Loucy (cell line): ENCODE measurements around the gene SELENOM.
"Not testable (repeated sequence)": the region's sequence is repeated elsewhere in the genome, so short reads cannot be mapped to it uniquely, and the experiment has no call there.

Source experiments
- H2AFZ ChIP-seq: fragments of 200-600 bp; sonication (generic); 2 replicates; pipeline ENCODE4 v1.6.0; 2016; ENCODE audit warnings: antibody characterized with exemption, mild to moderate bottlenecking, low read length, moderate library complexity
- H3F3A ChIP-seq: fragments of 200-600 bp; 2 replicates; pipeline ENCODE4 v1.6.0; 2016; ENCODE audit warnings: antibody characterized with exemption, low read depth, mild to moderate bottlenecking
- H3K27me3 ChIP-seq: fragments of 200-600 bp; sonication (generic); 2 replicates; pipeline ENCODE4 v1.6.1; 2014; ENCODE audit warnings: low read length, mild to moderate bottlenecking; ENCODE audit not compliant: insufficient read depth, poor library complexity, severe bottlenecking
- H3K36me3 ChIP-seq: fragments of 200-600 bp; sonication (generic); 2 replicates; pipeline ENCODE4 v1.6.1; 2016; ENCODE audit warnings: low read length; ENCODE audit not compliant: insufficient read depth
- H3K4me1 ChIP-seq: fragments of 200-600 bp; sonication (generic); 2 replicates; pipeline ENCODE4 v1.5.1; 2014; ENCODE audit warnings: low read length, mild to moderate bottlenecking; ENCODE audit not compliant: insufficient read depth, poor library complexity, severe bottlenecking
- H3K4me2 ChIP-seq: fragments of 200-600 bp; sonication (generic); 2 replicates; pipeline ENCODE4 v1.6.0; 2014; ENCODE audit warnings: antibody characterized with exemption, low read length, low read depth, mild to moderate bottlenecking; ENCODE audit not compliant: poor library complexity, severe bottlenecking
- H3K4me3 ChIP-seq: fragments of 200-600 bp; sonication (generic); 2 replicates; pipeline ENCODE4 v1.5.1; 2014; ENCODE audit warnings: low read length, mild to moderate bottlenecking, mixed read lengths; ENCODE audit not compliant: poor library complexity, severe bottlenecking
- H3K79me2 ChIP-seq: fragments of 200-600 bp; sonication (generic); 2 replicates; pipeline ENCODE4 v1.6.1; 2014; ENCODE audit warnings: low read length; ENCODE audit not compliant: insufficient read depth
- H3K9ac ChIP-seq: fragments of 200-600 bp; sonication (generic); 2 replicates; pipeline ENCODE4 v1.6.0; 2014; ENCODE audit warnings: mild to moderate bottlenecking, low read depth, low read length, moderate library complexity; ENCODE audit not compliant: poor library complexity, severe bottlenecking
- H3K9me2 ChIP-seq: fragments of 200-600 bp; sonication (generic); replicated peaks from 2 replicates; pipeline ENCODE4 v1.6.1; 2016; ENCODE audit warnings: low read depth, low read length, mixed read lengths
- H3K9me3 ChIP-seq: fragments of 200-600 bp; sonication (generic); 2 replicates; pipeline ENCODE4 v1.6.1; 2014; ENCODE audit warnings: mild to moderate bottlenecking, antibody characterized with exemption, low read length, low read depth; ENCODE audit not compliant: insufficient read depth
- H4K20me1 ChIP-seq: fragments of 200-600 bp; sonication (generic); 2 replicates; pipeline ENCODE4 v1.6.0; 2014; ENCODE audit warnings: antibody characterized with exemption, low read length, mild to moderate bottlenecking; ENCODE audit not compliant: insufficient read depth, poor library complexity, severe bottlenecking
- EZH2phosphoT487 ChIP-seq: fragments of 200-600 bp; IDR thresholded peaks from 2 replicates; pipeline ENCODE4 v1.6.1; 2018; ENCODE audit warnings: antibody characterized with exemption, mild to moderate bottlenecking, moderate library complexity, borderline replicate concordance
- TF ChIP-seq, protein P1 (sequence below): fragments of 200-600 bp; sonication (generic); conservative IDR thresholded peaks from 2 replicates; pipeline ENCODE4 v1.5.1; 2014; ENCODE audit warnings: mild to moderate bottlenecking, antibody characterized with exemption, low read length

The SELENOM gene

DNA sequence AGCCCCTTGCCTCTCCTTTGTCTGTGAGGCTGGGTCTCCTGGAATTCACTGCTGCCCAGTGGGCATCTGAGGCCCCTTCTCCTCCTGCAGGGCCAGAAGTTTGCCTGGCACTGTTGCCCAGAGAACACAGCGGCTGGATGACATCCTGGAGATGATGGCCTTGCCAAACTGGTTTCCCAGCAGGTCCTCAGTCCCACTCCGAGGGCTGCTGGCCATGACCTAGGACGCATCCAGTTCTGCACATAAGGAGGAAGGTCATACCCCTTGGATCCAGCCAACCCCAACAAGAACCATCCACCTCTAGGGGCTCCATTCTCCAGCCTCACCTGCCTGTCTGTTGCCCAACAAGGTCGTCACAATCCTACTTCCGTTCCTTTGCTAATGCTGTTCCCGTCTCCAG, 29.7 kb downstream of the SELENOM start:
- H2AFZ ChIP-seq: no peak overlapping the region
- H4K20me1 ChIP-seq: peaks cover 13% of the 10 kb centered on the region
- no peaks in the 10 kb centered on the region for H3F3A ChIP-seq
- H3K4me3 ChIP-seq: no peak overlapping the region
- H3K4me2 ChIP-seq: no peak overlapping the region
- no peaks in the 10 kb centered on the region for H3K36me3 ChIP-seq
- TF ChIP-seq, protein P1, sequence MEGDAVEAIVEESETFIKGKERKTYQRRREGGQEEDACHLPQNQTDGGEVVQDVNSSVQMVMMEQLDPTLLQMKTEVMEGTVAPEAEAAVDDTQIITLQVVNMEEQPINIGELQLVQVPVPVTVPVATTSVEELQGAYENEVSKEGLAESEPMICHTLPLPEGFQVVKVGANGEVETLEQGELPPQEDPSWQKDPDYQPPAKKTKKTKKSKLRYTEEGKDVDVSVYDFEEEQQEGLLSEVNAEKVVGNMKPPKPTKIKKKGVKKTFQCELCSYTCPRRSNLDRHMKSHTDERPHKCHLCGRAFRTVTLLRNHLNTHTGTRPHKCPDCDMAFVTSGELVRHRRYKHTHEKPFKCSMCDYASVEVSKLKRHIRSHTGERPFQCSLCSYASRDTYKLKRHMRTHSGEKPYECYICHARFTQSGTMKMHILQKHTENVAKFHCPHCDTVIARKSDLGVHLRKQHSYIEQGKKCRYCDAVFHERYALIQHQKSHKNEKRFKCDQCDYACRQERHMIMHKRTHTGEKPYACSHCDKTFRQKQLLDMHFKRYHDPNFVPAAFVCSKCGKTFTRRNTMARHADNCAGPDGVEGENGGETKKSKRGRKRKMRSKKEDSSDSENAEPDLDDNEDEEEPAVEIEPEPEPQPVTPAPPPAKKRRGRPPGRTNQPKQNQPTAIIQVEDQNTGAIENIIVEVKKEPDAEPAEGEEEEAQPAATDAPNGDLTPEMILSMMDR: no peak
- no peak for TF ChIP-seq EZH2phosphoT487
- peaks cover 14% of the 10 kb centered on the region for H3K79me2 ChIP-seq
- no peaks in the 10 kb centered on the region for H3K9me2 ChIP-seq
- no peak overlapping the region for H3K9ac ChIP-seq
- H3K9me3 ChIP-seq: no peaks in the 10 kb centered on the region
- no peaks in the 10 kb centered on the region for H3K27me3 ChIP-seq
- peaks cover 11% of the 10 kb centered on the region for H3K4me1 ChIP-seq

DNA sequence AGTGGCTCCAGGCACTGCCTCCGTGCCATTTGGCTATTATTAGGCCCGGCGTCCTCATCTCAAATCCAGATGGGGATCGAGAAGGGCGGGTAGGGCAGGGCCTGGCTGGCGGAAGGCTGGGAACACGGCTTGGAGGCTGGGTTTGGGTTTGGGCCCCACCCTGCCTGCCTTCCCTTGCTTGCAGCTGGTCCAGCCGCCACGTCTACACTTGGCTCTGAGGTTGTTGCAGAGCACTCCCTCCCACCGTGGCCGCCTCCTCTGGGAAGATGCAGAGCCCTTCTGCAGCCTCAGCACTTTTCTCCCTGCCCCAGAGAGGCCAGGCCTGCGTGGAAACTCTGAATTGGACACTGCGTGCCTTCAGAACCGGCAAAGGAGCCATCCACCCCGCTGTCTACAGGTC, 31.4 kb downstream of the SELENOM start:
- no peaks in the 10 kb centered on the region for H4K20me1 ChIP-seq
- no peak overlapping the region for H3K9ac ChIP-seq

DNA sequence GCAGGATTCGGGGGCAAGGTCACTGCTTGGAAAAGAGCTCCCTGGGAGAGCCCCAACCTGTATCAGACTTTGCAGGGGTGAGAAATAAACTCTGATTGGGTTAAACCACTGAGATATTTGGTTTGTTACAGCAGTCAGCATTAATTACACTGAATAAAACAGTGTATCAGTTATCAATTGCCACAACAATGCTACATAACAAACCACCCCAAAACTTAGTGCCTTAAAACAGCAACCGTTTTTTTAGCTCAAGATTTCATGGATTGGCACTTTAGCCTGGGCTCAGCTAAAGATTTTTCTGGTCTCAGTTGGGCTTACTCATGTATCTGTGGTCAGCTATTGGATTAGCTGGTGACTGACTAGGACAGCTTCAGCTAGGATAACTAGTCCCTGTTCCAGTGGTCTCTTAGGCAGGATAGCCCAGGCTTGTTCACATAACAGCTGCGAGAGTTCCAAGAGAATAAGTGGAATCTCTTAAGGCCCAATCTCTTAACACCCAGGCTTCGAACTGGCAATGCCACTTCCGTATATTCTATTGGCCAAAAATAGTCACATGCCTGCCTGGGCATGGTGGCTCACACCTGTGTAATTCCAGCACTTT, 33.7 kb downstream of the SELENOM start:
- not testable (repeated sequence) for H2AFZ ChIP-seq, H3K4me3 ChIP-seq, H3K4me1 ChIP-seq, H3K79me2 ChIP-seq, H3K27me3 ChIP-seq, H3K9me2 ChIP-seq, H3F3A ChIP-seq, H4K20me1 ChIP-seq, H3K36me3 ChIP-seq, H3K9me3 ChIP-seq, H3K9ac ChIP-seq, H3K4me2 ChIP-seq

More for the DNA sequence above, 31.4 kb downstream of the SELENOM start:
- H3K9me3 ChIP-seq: no peaks in the 10 kb centered on the region
- no peaks in the 10 kb centered on the region for H3K36me3 ChIP-seq
- H3K79me2 ChIP-seq: no peaks in the 10 kb centered on the region
- H2AFZ ChIP-seq: no peak overlapping the region
- H3K27me3 ChIP-seq: no peaks in the 10 kb centered on the region
- H3K9me2 ChIP-seq: no peaks in the 10 kb centered on the region
- no peaks in the 10 kb centered on the region for H3K4me1 ChIP-seq
- no peak overlapping the region for H3K4me2 ChIP-seq
- no peaks in the 10 kb centered on the region for H3F3A ChIP-seq
- H3K4me3 ChIP-seq: no peak overlapping the region
- TF ChIP-seq EZH2phosphoT487: no peak
- TF ChIP-seq, protein P1: no peak

DNA sequence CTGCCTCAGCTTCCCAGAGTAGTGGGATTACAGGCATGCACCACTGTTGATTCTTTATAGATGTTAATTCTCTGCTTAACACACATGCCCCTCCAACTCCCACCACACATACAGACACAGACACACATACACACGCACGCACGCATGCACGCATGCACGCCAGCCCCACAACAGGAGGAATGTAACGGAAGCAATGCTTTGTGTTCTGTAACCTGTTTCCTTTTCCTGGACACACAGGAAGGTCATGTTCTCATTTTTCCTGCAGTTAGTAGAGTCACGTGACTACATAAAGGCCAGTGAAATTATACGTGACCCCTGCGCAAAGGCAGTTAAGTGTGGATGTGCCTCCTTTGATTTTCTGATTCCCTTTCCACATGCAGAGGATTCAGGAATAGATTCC, 34.2 kb downstream of the SELENOM start:
- H3K36me3 ChIP-seq, H4K20me1 ChIP-seq, H3K4me3 ChIP-seq, H3K4me1 ChIP-seq, H3K9ac ChIP-seq, H3F3A ChIP-seq, H3K79me2 ChIP-seq, H3K27me3 ChIP-seq, H3K9me2 ChIP-seq, H3K9me3 ChIP-seq, H3K4me2 ChIP-seq, H2AFZ ChIP-seq: not testable (repeated sequence)

DNA sequence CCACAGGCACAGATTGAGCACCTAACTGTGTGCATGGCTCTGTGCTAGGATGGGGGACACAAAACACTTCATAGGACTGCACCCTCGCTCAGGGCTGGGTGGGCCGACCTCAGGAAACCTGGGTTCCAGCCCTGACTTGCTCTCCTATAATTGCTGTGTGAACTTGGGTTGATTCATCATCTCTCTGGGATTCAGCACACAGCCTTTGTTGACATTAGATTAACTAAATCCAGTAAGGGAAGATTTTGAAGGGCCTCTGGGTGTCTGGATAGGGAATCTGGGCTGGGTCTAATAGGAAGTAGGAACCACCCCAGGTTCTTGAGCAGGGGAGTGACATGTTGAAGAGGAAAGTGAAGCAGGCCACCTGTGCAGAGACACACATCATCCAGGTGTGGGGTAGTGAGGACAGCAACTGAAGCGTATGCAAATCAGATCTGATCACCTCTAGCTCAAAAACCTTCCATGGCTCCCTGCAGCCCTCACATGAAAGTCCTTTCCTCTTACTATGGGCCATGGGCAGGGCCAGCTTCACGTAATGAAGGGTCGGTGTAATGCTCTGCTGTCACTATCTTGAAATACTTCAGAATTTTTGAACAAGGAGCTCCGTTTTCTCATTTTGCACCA, 37.6 kb downstream of the SELENOM start:
- H4K20me1 ChIP-seq, H2AFZ ChIP-seq, H3K79me2 ChIP-seq, H3K4me1 ChIP-seq, H3K4me2 ChIP-seq, H3K9me3 ChIP-seq, H3K36me3 ChIP-seq, H3F3A ChIP-seq, H3K27me3 ChIP-seq, H3K9me2 ChIP-seq, H3K4me3 ChIP-seq, H3K9ac ChIP-seq: not testable (repeated sequence)
